ENCODE measurements around the gene B3GLCT. TPM values are rescaled to one million over a fixed set of nuclear protein-coding genes. Genes with fewer than 3 reads are reported as not detected.

The B3GLCT gene
- total and polyA plus RNA-seq, 10 of the 15 experiments (the other 5 are each of a cell fraction or from before 2014, with no cell fraction given) = 0.07 to 0.89 (median 0.25) TPM

GRCh38 chr13:31267126-31267784 is 67.5 kb downstream of the B3GLCT start (continued):
- TF ChIP-seq ZZZ3 (IDR thresholded peaks at IDR 0.05; ENCODE audit: control insufficient read depth, insufficient read length, low read depth) (no peak), NFYB (IDR thresholded peaks at IDR 0.05; ENCODE audit: insufficient read depth, low read depth, low read length) (no peak), SUZ12 (IDR thresholded peaks at IDR 0.05; ENCODE audit: unreplicated experiment) (no peak), ZBTB33 (IDR thresholded peaks at IDR 0.05) (no peak)

GRCh38 chr13:31274390-31274789 is 74.6 kb downstream of the B3GLCT start:
- no peaks in the 10 kb centered on the region for H3K27me3 ChIP-seq (replicated peaks in 1 of 2; ENCODE audit: control insufficient read depth in 2 of 2, insufficient read depth in 2 of 2, low read length in 1 of 2)
- no peak for ATAC-seq
- DNase-seq (ENCODE audit: low read depth, low spot score) = no peak
- H3K27ac ChIP-seq (ENCODE audit: control insufficient read depth, insufficient read depth) = no peak overlapping the region
- intact Hi-C loops (cut with micrococcal nuclease; ENCODE audit: unreplicated experiment) = no loop called here
- no peak overlapping the region for H3K9ac ChIP-seq (ENCODE audit: control insufficient read depth, insufficient read depth, low read length)
- SMC1A ChIA-PET (ENCODE audit: uncharacterized antibody, unreplicated experiment) = no interaction called here
- FAIRE-seq = no peak
- no TSS peak for BruUV-seq (replicated peaks)
- RAD21 ChIA-PET (ENCODE audit: unreplicated experiment) = no interaction called here
- CTCF ChIA-PET = no interaction called here
- WGBS (ENCODE audit: insufficient coverage, insufficient replicate concordance, low lambda C conversion rate, missing lambda C conversion rate) = 21% methylated on average over 4 of the region's 4 CpGs
- in situ Hi-C loops (cut with MboI) = no loop called here
- no peaks in the 10 kb centered on the region for H4K20me1 ChIP-seq (ENCODE audit: control insufficient read depth, insufficient read depth)
- no peaks in the 10 kb centered on the region for H3K9me3 ChIP-seq (replicated peaks; ENCODE audit: control insufficient read depth, insufficient read depth, low read length)
- H3K36me3 ChIP-seq (ENCODE audit: control insufficient read depth in 2 of 2, insufficient read depth in 2 of 2, low read length in 1 of 2) = no peaks in the 10 kb centered on the region
- H3K79me2 ChIP-seq (ENCODE audit: control insufficient read depth, insufficient read depth, low read length) = no peaks in the 10 kb centered on the region
- no peak overlapping the region for H3K4me2 ChIP-seq (ENCODE audit: control insufficient read depth, insufficient read depth)
- TF ChIP-seq, protein P1, sequence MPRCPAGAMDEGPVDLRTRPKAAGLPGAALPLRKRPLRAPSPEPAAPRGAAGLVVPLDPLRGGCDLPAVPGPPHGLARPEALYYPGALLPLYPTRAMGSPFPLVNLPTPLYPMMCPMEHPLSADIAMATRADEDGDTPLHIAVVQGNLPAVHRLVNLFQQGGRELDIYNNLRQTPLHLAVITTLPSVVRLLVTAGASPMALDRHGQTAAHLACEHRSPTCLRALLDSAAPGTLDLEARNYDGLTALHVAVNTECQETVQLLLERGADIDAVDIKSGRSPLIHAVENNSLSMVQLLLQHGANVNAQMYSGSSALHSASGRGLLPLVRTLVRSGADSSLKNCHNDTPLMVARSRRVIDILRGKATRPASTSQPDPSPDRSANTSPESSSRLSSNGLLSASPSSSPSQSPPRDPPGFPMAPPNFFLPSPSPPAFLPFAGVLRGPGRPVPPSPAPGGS (IDR thresholded peaks at IDR 0.05; ENCODE audit: borderline replicate concordance, insufficient read depth, low read depth, low read length, poor library complexity, severe bottlenecking) = no peak
- TF ChIP-seq ZNF592 (IDR thresholded peaks at IDR 0.05) (no peak), NRF1 (conservative IDR thresholded peaks at IDR 0.05; ENCODE audit: low read depth, low read length) (no peak), MEF2B (IDR thresholded peaks at IDR 0.05; ENCODE audit: partially characterized antibody, poor library complexity, severe bottlenecking) (no peak)
- POLR2A ChIA-PET = no interaction called here
- no peaks in the 10 kb centered on the region for H3K4me1 ChIP-seq (ENCODE audit: control insufficient read depth, insufficient read depth, low read length)
- no peak overlapping the region for H3K4me3 ChIP-seq
- H2AFZ ChIP-seq (ENCODE audit: control insufficient read depth, low read depth, low read length) = no peak overlapping the region
